HepG2 (cell line): Measurements from ENCODE around the gene TOMM20. TPM values are rescaled to one million over a fixed set of nuclear protein-coding genes. Genes with fewer than 3 reads are reported as not detected.
A peak's percentile ranks its signal among the peaks of the same experiment; 100 is the strongest.

ENCODE experiments used
- ARHGAP35 ChIP-seq: sonication (generic); formaldehyde crosslinking; IDR thresholded peaks from 2 replicates; pipeline ENCODE4 v1.9.0; 2022; ENCODE audit warnings: mild to moderate bottlenecking, inconsistent platforms, moderate library complexity, missing genetic modification reagents, borderline replicate concordance
- BCL3 ChIP-seq: sonication (generic); formaldehyde crosslinking; IDR thresholded peaks from 2 replicates; pipeline ENCODE4 v1.5.1; 2020; ENCODE audit warnings: mild to moderate bottlenecking, missing genetic modification reagents, moderate library complexity
- EHMT2 ChIP-seq: fragments of 200-600 bp; sonication (generic); IDR thresholded peaks from 2 replicates; pipeline ENCODE4 v1.7.0; 2017; ENCODE audit warnings: antibody characterized with exemption, low read depth, low read length, borderline replicate concordance
- GPBP1L1 ChIP-seq: sonication (generic); formaldehyde crosslinking; IDR thresholded peaks from 2 replicates; pipeline ENCODE4 v1.5.0; 2020; ENCODE audit warnings: mild to moderate bottlenecking, missing genetic modification reagents
- HNF4A ChIP-seq: sonication (generic); formaldehyde crosslinking; IDR thresholded peaks from 2 replicates; pipeline ENCODE4 v1.4.0; 2020; ENCODE audit warnings: missing genetic modification reagents
- MYC ChIP-seq: sonication (generic); formaldehyde crosslinking; IDR thresholded peaks from 2 replicates; pipeline ENCODE4 v1.9.0; 2021; ENCODE audit warnings: missing genetic modification reagents, borderline replicate concordance
- PCBP1 ChIP-seq: fragments of 200-400 bp; formaldehyde crosslinking; IDR thresholded peaks from 2 replicates; pipeline ENCODE4 v1.6.1; 2017; ENCODE audit warnings: mild to moderate bottlenecking, low read depth, low read length, borderline replicate concordance
- SMYD3 ChIP-seq: sonication (generic); formaldehyde crosslinking; IDR thresholded peaks from 2 replicates; pipeline ENCODE4 v1.8.1; 2023; ENCODE audit warnings: mild to moderate bottlenecking, missing genetic modification reagents
- THAP11 ChIP-seq: IDR thresholded peaks from 2 replicates; pipeline ENCODE4 v1.6.1; 2016; ENCODE audit warnings: missing biosample characterization, missing genetic modification reagents
- ZIK1 ChIP-seq: sonication (generic); formaldehyde crosslinking; IDR thresholded peaks from 2 replicates; pipeline ENCODE4 v1.5.0; 2020; ENCODE audit warnings: mild to moderate bottlenecking, low read depth, missing genetic modification reagents, borderline replicate concordance
- ZNF383 ChIP-seq: sonication (generic); formaldehyde crosslinking; IDR thresholded peaks from 2 replicates; pipeline ENCODE4 v1.4.0; 2020; ENCODE audit warnings: missing genetic modification reagents, mild to moderate bottlenecking, borderline replicate concordance
- ZNF468 ChIP-seq: sonication (generic); formaldehyde crosslinking; IDR thresholded peaks from 2 replicates; pipeline ENCODE4 v1.8.0; 2022; ENCODE audit warnings: mild to moderate bottlenecking, moderate library complexity, missing genetic modification reagents
- ZNF549 ChIP-seq: sonication (generic); formaldehyde crosslinking; IDR thresholded peaks from 2 replicates; pipeline ENCODE4 v1.5.0; 2020; ENCODE audit warnings: missing genetic modification reagents
- ZNF629 ChIP-seq: sonication (generic); formaldehyde crosslinking; conservative IDR thresholded peaks from 2 replicates; pipeline ENCODE4 v1.5.0; 2020; ENCODE audit warnings: missing genetic modification reagents
- ZNF652 ChIP-seq: IDR thresholded peaks from 2 replicates; pipeline ENCODE4 v1.6.1; 2016; ENCODE audit warnings: low read depth, borderline replicate concordance
- ZXDC ChIP-seq: sonication (generic); formaldehyde crosslinking; IDR thresholded peaks from 2 replicates; pipeline ENCODE4 v1.5.0; 2020; ENCODE audit warnings: mild to moderate bottlenecking, missing genetic modification reagents
- polyA plus RNA-seq, 8 experiments: library from polyadenylated mRNA; depleted of rRNA in 3 of 8; stranded (reverse) in 7 of 8; unstranded in 1 of 8; fragments of >200 nt; fragmentation: Illumina TruSeq in 4 of 8; extraction: Trizol in 4 of 8; gene quantifications; 2 replicates each; pipeline versions ENCODE4 v1.2.1 to v1.2.3, GENCODE V29; 2011 to 2016; ENCODE audit warnings: low read depth in 4 of 8, missing spikeins in 1 of 8, mixed read lengths in 1 of 8; ENCODE audit not compliant: insufficient read depth in 1 of 8
- total RNA-seq, 5 experiments: library from RNA; depleted of rRNA; stranded (reverse); fragments of >200 nt; fragmentation: Illumina TruSeq; extraction: Trizol; gene quantifications; 2 replicates each; pipeline ENCODE4 v1.2.3, GENCODE V29; 2016; ENCODE audit warnings: low read depth in 1 of 5
- TF ChIP-seq, protein P1 (sequence below): sonication (generic); formaldehyde crosslinking; IDR thresholded peaks from 2 replicates; pipeline ENCODE4 v1.4.0; 2020; ENCODE audit warnings: missing genetic modification reagents, borderline replicate concordance
- TF ChIP-seq, protein P2 (sequence below): sonication (generic); formaldehyde crosslinking; IDR thresholded peaks from 2 replicates; pipeline ENCODE4 v1.4.0; 2020; ENCODE audit warnings: missing genetic modification reagents, borderline replicate concordance

The TOMM20 gene
- total and polyA plus RNA-seq, 2 of the 13 experiments (the other 11 are each of a cell fraction or from before 2014, with no cell fraction given), result 153 to 376 TPM

- no peak; the same call in 1 of the 2 replicates for TF ChIP-seq ZIK1 (CRISPR knock-in tag)
- TF ChIP-seq ZNF468 (CRISPR knock-in tag), result no peak
- peak; percentile 95 for TF ChIP-seq MYC
- no peak for TF ChIP-seq GPBP1L1
- no peak for TF ChIP-seq ZNF549
- TF ChIP-seq SMYD3 (CRISPR knock-in tag), result peak; percentile 79; the same call in 1 of the 2 replicates
- peak; percentile 55; the same call in 1 of the 2 replicates for TF ChIP-seq BCL3 (CRISPR knock-in tag)
- no peak for TF ChIP-seq EHMT2
- 0 out of 2 replicates have a peak, but pooled peaks have one; percentile 30 for TF ChIP-seq ZNF629 (CRISPR knock-in tag)
- TF ChIP-seq, protein P1, sequence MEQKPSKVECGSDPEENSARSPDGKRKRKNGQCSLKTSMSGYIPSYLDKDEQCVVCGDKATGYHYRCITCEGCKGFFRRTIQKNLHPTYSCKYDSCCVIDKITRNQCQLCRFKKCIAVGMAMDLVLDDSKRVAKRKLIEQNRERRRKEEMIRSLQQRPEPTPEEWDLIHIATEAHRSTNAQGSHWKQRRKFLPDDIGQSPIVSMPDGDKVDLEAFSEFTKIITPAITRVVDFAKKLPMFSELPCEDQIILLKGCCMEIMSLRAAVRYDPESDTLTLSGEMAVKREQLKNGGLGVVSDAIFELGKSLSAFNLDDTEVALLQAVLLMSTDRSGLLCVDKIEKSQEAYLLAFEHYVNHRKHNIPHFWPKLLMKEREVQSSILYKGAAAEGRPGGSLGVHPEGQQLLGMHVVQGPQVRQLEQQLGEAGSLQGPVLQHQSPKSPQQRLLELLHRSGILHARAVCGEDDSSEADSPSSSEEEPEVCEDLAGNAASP (CRISPR knock-in tag), result no peak
- TF ChIP-seq ARHGAP35 (CRISPR knock-in tag), result peak; percentile 82; the same call in 1 of the 2 replicates
- peak; percentile 89 for TF ChIP-seq THAP11 (CRISPR knock-in tag)
- no peak; the same call in 1 of the 2 replicates for TF ChIP-seq ZNF652
- peak; percentile 93 for TF ChIP-seq ZXDC (CRISPR knock-in tag)
- TF ChIP-seq HNF4A, result no peak; the same call in 1 of the 2 replicates
- no peak for TF ChIP-seq ZNF383 (CRISPR knock-in tag)
- TF ChIP-seq, protein P2, sequence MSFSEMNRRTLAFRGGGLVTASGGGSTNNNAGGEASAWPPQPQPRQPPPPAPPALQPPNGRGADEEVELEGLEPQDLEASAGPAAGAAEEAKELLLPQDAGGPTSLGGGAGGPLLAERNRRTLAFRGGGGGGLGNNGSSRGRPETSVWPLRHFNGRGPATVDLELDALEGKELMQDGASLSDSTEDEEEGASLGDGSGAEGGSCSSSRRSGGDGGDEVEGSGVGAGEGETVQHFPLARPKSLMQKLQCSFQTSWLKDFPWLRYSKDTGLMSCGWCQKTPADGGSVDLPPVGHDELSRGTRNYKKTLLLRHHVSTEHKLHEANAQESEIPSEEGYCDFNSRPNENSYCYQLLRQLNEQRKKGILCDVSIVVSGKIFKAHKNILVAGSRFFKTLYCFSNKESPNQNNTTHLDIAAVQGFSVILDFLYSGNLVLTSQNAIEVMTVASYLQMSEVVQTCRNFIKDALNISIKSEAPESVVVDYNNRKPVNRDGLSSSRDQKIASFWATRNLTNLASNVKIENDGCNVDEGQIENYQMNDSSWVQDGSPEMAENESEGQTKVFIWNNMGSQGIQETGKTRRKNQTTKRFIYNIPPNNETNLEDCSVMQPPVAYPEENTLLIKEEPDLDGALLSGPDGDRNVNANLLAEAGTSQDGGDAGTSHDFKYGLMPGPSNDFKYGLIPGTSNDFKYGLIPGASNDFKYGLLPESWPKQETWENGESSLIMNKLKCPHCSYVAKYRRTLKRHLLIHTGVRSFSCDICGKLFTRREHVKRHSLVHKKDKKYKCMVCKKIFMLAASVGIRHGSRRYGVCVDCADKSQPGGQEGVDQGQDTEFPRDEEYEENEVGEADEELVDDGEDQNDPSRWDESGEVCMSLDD (CRISPR knock-in tag), result peak; percentile 45; the same call in 1 of the 2 replicates
- no peak for TF ChIP-seq PCBP1
Measured at GRCh38 chr1:235128456-235129328, at the start of gene TOMM20 (continued).
